HG02623 (cell line): Measurements from ENCODE around the gene CCSER1.
"Not testable (repeated sequence)": the region's sequence is repeated elsewhere in the genome, so short reads cannot be mapped to it uniquely, and the experiment has no call there.

Source experiments
- ATAC-seq: cut with Tn5 transposase; IDR thresholded peaks from one replicate; pipeline ENCODE4 v1.9.1; 2021; ENCODE audit warnings: moderate library complexity; ENCODE audit not compliant: unreplicated experiment

Gene CCSER1

DNA sequence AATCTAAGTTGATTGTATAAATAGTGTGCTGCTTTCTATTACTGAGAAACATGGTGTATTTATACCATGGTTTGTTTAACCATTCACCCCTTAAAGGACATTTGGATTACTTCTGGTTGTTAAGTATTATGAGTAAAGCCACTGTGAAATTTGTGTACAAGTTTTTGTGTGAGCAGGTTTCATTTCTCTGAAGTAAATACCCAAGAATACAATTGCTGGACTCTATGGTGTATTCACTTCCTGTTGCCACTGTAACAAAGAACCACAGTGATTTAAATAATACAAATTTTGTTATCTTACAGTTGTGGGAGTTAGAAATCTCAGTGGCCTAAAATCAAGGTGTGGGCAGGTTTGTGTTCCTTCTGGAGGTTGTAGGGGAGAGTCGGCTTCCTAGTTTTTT lies 869.6 kb downstream of the CCSER1 start:
- ATAC-seq = peak; percentile 74

DNA sequence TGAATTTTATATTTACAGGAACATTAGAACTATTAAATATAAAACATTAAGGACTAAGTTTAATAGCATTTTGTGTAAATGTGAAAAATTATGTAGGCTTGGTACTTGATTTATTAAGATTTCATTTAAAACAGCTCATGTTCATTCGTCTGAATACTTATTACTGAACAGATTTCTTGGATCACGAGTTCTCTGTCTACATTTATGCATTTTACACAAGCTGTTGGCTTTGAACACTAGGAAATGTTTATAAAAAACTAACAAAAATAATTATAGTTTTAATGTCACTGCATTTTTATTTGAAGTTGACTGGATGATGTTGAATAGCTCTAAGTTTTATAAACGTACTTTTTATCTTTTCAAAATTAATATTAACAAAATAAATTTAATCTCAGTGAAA lies 888.7 kb downstream of the CCSER1 start:
- ATAC-seq = no peak

DNA sequence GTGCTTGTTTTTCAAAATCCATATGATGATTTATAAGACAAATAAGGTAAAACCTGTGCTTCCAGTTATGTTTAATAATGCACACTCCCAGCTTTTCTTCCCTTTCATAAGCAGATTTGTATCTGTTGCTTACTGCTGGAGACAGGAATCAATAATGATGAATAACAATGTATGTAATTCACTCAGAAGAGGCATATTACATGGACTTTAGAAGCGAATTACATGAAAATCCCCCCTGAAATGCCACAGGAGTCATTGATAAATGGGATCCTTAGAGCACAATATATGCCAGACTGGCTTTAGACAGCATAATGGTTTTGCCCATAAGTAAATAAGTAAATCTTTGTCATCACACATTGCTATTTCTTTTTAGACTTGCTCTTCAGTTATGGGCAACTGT lies 892.3 kb downstream of the CCSER1 start:
- no peak for ATAC-seq

DNA sequence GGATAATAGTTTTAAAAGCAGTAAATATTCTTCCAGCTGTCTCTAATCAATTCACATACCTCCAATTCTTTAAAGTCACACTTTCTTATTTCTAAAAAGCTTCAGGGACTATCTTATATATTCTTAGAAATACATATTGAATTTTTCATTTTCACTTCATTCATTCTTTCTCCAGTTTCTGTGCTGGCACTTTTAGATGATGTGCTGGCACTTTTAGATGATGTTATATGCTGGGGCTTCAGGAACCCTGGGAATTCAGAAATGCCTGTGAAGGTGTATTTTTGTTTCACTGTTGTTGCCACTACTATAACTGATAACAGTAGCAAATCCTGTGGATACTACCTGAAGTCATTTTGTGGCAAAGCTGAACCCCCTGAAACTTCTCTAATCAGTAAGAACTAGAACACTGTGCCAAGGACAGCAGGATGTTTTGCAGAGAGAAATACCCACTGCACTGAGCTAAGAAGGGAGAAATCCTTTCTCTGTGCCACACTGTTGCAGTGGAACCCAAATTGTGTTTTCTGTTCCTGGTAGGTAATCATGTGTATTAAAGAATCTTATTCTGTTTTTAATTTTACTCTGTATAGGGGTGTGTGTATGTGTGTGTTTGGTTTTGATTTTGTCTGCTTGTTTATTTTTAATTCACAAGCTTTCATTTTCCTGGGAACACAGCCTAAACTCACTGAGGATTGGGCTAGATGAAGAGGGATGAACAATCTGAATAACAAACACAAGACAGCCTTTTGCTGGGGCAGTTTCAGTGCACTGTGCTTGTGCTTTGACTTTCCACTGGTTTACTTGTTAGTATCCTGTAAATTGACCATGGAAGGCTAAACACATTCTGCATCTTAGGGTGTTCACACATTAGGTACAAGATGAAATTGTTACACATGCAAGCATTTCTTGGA lies 898.3 kb downstream of the CCSER1 start:
- no peak for ATAC-seq

DNA sequence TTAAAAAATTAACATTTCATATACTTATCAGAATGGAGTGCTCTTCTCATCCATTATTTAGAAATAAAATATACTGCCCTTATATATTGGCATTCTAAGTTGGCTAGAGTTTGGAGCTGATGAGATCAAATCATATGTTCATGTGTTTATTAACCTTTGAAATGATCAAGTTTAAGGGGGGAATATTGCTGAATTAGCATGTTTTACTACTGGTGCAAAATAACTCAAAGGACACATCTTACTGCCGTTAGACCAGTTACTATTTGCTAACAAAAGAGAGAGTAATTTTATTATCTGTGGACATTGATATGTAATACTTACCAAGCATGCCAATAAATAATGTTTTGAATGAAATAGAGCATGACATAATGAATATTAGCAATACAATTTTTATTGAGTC lies 901.0 kb downstream of the CCSER1 start:
- ATAC-seq = no peak

DNA sequence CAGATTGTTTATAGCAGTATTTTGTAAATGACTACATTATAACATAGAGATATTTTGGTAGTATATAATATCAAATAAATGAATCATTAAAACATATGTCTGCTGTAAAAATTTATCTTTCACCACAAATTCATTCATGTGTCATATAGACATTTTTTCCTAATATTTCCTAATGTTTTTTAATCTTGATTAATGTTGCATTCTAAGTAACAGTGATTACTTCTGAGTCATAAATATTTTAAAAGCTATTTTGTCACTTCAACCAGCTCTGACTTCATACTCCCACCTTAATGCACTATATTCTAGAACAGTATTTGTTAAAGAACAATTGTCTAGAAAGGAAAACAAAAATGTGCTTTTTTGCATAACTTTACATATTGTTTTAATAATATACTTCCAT lies 904.6 kb downstream of the CCSER1 start:
- no peak for ATAC-seq

DNA sequence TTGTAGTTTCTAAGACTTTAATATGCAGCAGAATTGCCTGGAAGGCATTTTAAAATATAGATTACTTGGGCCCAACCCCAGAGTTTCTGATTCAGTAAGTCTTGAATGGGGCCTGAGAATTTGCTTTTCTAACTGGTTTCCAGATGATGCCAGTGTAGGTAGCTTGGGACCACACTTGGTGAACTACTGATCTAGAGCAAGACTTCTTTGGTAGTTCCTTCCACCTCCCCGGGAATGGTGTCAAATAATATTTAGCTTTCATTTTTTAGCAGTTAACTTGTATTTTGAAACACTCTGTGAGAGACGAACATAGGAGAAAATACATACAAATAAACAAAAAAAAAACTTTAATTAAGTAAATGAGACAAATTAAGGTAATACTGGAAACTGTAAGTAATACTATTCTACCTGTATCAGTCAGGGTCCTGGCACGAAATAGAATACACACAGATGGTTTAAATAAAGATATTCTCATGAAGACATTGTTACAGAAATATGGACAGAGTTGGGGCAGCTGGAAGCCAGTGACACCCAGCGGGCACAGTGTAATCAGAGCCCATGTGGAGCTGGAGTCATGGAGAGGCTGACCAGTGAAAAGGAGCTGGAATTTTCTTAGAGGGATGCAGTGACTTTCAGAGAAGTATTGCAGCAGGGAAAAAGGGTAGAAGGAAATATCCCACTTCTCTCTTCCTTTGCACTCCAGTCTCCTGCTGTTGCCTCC lies 905.7 kb downstream of the CCSER1 start:
- no peak for ATAC-seq

DNA sequence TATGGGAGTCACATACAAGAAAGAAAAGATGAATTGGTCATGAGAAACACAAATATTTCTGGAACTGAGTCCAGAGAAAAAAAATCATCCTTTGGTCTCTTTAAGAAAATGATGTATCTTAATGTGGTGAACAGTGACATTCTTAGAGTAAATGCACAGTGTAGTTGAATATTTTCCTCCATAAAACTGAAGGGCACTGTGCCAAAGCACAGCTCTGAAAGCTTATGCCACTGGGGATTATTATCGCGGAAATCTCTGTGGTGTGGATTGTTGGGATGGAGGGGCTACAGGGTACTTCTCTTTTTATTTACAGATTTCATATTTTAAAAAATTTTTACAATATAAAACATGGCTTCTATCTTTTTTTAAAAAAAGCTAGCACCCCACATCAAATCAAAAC lies 908.1 kb downstream of the CCSER1 start:
- ATAC-seq = no peak

DNA sequence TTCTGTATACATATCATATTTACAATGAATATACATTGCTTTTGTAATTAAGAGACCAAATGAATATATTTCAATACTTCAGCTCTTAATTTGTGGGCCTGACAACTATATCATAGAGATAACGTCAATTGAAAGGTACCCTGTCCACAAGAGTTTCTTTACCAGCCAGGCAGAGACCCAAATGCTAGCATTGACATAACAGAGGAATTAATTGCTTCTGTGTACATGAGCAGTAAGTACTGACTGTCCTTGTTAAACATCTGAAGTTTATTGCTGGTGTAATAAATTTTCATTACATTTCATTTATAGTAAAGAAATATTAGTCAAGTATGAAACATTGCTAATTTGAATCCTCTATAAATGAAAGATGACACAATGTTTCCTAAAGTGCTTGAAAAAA lies 910.8 kb downstream of the CCSER1 start:
- no peak for ATAC-seq

DNA sequence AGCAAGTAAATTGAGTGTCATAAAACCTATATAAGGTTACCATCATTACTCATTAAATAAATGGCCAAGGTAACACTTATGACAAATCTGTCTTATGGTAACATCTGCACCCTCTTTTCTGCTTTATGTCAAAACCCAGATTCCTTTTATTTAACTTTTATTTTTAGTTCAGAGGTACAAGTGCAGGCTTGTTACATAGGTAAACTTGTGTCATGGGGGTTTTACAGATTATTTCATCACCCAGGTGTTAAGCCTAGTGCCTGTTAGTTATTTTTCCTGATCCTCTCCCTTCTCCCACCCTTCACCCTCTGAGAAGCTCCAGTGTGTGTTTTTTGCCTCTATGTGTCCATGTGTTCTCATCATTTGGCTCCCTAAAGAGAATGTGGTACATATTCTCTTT lies 930.7 kb downstream of the CCSER1 start:
- ATAC-seq = no peak

DNA sequence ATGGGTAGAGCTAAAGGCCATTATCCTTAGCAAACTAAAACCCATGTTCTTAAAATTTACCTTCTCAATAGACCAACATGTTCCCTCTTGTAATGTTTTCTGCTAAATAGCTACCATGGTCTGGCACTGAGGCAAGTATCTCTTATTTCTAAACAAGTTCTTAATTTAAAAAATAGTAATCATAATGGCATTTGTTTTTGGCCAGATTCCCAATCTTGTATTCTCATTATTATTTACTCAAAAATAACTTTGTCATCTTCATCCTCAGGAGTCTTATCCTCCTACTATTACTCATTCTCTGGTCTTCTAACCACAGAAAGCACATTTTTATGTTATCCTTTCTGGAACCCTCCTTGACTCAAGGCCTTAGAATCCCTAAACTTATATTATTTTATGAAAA lies 931.2 kb downstream of the CCSER1 start:
- no peak for ATAC-seq

DNA sequence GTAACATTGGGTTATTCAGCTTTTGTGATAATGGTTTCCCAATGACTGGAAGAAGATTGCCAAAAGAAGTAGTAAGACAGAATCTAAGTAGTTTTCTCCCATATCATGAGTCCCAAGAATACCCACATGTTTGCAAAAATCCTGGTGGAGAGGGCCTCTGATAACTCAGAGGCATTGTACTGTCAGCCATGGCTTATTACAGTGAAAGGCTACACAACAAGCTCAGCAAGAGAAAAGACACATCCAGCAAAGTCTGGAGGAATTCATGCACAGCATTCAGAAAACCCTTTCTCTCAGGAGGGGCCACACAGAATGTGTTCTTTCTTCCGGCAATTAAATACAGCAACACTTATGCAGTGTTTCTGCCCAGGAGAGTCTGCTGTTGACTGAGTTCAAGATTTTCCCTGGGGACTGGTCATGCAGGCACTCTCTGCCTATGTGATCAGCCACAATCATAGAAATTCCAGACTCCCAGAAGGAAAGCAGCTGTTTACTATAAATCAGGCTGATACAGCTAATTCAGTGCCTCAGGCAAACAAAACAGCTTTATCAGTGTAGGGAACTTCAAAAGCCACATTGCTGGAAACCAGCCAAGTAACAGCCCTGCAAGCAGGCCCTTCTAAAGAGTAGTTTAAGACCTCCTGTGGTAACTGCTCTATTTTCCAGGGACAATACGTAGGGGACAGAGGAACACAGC lies 937.1 kb downstream of the CCSER1 start:
- no peak for ATAC-seq

DNA sequence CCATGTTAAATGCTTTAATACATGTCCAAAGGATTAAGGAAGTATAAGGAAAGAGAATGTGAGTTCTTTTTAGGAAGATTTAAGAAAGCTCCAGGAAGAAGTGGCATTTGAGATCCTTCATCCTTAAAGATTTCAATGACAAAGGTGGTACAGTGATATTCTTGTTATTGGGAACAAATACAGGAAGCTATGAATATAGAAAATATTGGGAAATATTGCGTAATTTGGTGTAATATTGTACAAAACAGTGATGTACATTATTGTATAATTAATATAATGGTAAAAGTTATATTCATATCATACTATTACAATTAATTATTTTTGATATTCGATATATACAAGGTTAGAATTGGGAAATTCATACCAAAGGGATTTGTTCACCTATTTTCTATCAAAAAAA lies 937.9 kb downstream of the CCSER1 start:
- ATAC-seq = no peak

DNA sequence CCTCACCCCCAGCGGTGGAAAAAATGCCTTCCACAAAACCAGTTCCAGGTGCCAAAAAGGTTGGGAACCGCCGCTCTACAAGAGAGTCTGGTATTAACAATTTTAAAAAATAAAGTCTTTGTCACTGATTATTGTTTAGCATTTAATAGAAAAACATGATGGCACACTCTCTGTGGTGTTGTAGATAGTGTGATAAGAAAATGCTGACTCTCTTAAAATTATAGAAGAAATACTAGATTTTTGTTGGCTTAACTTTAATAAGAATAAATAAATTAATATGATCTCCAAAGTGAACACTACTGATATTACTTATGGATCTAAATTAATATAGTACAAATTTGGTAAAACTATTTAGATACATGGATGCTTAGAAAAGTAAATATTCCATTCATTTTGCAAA lies 943.5 kb downstream of the CCSER1 start:
- ATAC-seq = no peak

DNA sequence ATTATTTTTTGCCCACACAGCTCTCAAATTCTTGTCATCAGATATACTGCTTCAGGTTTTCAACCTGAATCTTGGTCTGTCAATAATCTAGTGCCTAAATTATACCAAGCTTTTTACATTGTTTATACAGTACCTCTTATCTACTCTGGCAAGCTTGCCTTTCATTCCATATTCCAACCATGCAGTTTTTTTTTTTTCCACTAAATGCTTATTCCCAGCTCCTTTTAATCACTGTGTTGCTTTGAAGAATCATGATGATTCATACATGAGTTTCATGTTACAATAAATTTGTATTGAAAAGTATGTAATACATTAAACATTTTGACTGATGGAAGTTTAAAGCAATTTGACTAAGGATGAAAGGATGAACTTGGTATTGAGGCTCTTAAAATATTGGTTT lies 949.0 kb downstream of the CCSER1 start:
- no peak for ATAC-seq

DNA sequence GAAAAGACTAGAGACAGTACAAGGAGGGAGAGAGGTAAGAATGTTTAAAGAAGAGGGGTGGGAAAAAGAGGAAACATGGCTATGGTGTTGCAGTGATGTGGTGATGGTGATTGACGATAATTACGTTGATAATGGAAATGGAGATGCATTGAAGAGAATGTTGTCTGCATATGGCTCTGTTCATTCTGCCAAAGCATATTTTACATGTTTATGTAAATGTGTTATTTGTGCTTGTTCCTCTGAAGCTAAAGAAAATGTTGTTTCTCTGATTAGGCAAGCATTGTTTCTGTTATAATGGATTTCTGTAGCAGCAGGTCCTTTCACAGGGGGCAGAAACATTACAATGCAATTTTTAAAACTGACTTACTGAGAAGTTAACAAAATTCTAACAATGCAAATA lies 958.8 kb downstream of the CCSER1 start:
- ATAC-seq = no peak

DNA sequence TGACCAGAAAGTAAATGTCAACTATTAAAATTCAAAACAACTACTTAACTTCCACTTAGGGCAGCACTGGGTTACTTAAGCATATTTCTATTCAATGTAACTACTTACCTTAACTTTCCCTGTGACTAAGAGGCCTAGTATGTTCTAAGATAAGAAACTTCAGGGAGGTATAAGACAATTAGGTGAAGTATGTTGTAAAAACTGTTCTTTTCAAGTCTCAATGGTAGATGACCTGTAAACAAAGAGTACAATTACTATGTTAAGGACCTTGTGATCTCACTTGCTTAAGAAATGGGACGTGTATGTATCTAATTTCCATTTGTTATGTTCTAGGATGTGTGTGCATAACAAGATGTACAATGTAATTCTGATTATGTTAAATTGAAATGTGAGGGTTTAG lies 960.5 kb downstream of the CCSER1 start:
- no peak for ATAC-seq

DNA sequence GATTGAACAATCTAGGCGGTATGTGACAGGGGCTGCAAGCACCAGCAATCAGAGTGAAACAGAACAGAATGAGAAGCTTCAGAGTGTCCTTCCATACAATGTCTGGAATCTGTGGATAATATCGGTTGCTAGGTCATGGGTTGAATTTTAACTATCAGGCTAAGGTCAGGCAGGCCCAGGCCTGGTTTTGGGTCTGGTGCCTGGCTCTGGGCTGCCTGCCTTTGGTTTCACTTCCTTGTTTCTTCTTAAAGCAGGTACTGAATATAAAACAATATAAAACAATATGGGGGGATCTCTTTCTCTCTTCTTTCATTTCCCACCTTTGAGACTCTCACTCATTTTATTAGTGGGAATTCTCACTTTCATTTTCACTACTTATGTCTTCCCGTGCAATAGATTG lies 962.0 kb downstream of the CCSER1 start:
- ATAC-seq = no peak

DNA sequence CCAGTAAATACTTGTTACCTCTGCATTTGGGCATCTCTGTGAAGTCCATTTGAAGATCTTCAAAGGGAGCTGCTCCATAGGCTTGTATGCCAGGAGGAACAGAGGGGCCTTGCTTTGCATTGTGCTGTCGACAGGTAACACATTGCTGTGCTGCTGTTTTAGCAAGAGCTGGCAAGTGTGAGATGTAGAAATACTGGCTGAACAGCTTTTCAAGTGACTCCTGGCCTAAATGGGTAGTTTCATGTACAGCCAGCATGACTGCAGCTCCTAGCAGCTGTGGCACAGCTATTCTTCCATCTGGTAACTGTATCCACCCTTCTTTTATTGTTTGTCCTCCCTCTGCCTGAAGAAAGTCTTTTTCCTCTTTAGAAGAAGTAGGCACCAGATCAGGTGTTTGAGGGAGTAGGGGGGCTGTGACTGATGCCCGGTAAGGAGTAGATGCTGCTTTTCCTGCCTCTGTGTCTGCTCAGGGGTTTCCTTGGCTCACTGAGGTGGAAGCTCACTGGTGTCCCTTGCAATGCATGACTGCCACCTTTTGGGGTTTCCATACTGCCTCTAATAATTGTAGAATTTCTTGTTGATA lies 965.3 kb downstream of the CCSER1 start:
- no peak for ATAC-seq

DNA sequence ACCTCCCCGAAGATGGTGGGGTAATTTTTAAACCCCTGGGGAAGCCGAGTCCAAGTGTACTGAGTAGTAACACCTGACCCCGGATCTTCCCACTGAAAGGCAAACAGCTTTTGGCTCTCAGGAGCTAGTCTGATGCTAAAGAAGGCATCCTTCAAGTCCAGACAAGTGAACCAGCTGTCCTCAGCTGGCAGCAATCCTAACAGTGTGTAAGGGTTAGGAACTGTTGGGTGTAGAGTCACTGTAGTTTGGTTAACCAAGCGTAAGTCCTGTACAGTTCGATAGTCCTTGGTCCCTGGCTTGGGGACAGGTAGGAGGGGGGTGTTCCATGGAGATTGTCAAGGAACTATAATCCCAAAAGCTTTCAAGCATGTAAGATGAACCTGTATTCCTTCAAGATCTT lies 967.0 kb downstream of the CCSER1 start:
- ATAC-seq = not testable (repeated sequence)

DNA sequence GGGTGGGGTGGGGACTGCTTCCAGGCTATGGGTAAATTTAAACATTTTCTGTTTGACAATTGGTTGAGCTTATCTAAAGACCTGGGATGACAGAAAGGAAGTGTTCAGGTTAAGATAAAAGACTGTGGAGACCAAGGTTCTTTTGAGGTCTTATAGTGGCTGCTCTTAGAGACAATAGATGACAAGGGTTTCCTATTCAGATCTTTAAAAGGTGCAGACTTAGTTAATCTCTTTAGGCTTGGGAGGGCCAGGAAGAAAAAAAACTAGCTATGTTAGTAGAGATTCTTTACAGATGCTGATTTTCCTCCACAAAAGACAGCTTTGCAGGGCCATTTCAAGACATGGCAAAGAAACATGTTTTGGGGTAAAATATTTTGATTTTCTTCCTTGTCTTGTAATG lies 972.5 kb downstream of the CCSER1 start:
- ATAC-seq = no peak
